Hepatic stellate cell (primary cell): ENCODE measurements around the gene UBL7.
"Not testable (repeated sequence)": the region's sequence is repeated elsewhere in the genome, so short reads cannot be mapped to it uniquely, and the experiment has no call there.

ENCODE experiments used
- DNase-seq: peaks from one replicate; pipeline ENCODE4 v3.0.0; 2011; ENCODE audit warnings: low spot score

Gene UBL7

DNA sequence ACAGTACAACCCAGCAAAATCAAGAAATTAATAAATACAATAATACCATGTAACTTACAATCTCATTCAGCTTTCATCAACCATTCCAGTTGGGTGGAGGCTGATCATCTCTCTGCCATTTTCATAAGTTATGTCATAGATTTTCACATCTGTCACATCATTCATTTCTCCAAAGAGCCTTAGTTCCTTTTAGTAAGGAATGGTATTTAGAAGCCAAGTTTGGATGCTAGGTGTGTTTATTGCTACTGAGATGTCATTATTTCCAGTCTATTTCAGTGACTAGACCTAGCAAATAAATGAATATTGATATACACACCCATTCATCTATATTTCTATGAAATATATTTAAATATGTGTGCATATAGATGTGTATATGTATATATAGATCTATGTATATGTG is 2.7 kb upstream of the UBL7 start:
- DNase-seq: no peak

DNA sequence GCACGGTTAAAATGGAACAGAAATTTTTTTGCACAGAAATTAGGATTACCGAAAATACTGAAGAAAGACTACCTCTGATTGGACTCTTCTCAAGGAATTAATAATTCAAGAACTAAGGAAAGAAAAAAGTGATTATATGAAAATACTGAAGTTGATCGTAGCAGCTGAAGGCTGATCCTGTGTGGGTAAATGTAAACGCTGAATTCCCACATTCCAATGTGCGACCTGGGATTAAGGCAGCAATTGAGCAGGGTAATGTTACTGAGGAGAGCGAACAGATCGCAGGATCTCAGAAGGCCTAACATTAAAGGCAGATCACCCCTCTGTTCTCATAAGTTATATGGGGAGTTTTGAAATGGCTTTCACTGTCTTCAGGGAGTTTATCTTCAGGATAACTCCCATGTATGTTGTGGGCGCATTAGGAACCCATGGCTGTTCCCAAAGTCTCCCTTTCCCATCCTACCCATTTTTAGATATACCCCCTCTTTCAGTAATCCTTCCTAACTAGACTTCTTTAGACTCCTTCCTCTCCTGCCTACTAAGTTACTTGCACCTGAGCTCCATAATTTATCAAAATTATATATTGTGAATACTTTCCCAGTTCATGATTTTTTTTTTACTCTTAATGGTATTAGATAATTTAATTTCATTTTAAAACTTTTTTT is 1.0 kb upstream of the UBL7 start:
- DNase-seq: no peak

GRCh38 chr15:74460298-74460697 is 662 bp downstream of the UBL7 start:
- no peak for DNase-seq

- not testable (repeated sequence) for DNase-seq
Measured at GRCh38 chr15:74459798-74460197, 1.2 kb downstream of the UBL7 start.

- no peak for DNase-seq
Measured at GRCh38 chr15:74458473-74458872, 2.5 kb downstream of the UBL7 start.

- DNase-seq: not testable (repeated sequence)
Measured at GRCh38 chr15:74457036-74457435, 3.9 kb downstream of the UBL7 start.

- no peak for DNase-seq
Measured at GRCh38 chr15:74454764-74455500, 6.0 kb downstream of the UBL7 start.

GRCh38 chr15:74453925-74454763 is 6.8 kb downstream of the UBL7 start:
- no peak for DNase-seq

DNA sequence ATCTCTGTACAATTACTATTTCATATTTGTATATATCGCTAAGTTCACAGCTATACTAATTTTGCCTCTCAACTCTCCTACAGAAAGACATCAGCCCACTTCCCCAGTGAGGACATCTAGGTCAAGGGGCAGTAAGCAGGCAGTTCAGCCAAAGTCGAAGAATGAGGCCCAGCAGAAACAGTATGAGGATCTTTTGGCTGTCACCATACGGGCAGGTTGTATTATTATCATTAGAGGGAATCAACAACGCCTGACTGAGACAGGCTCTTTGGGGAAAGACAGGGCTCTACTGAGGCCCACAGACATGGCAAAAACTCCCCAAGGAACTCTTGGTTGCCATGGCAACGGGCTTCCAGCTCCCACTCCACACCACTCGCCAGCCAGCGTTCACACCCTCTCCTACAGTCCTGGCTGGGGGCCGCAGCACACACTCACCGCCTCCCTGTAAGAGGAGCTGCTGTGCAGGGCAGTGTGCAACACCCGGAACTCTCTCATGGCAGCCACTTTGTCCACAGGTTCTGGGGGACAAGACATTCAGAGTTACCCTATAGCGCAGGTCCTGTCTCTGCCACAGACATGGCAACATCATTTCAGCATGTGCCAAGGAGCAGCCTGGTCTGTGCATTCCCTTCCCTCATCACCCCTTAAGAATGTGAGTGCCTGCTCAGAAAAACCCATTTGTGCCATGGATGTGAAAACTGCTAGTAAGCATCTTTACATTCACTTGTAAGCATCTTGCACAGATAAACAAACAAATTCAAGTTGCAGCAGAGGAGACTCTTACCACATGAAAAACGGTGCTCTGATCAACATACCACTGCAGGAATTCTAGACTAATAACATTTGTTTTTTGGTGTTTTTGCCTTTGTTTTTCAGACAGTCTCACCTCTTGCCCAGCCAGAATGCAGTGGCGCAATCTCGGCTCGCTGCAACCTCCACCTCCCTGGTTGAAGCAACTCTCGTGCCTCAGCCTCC is 8.8 kb downstream of the UBL7 start:
- no peak for DNase-seq

DNA sequence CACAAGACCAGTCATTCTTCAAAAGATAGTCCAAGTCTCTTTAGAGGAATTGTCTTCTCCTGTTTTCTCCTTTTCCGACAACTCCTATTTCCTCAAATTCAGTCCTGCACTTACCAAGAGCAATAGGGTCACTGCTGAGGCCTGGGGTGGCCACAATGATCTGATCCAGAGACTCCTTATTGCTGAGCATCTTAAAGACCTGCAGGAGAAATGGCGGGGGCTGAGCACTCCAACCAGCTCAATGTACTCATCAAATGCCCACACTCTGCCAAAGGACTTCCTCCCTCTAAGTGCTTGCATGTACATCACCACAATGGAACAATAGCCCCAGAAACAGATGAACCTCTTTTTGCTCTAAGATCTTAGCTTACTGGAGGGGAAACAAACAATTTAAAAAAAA is 9.6 kb downstream of the UBL7 start:
- no peak for DNase-seq

- DNase-seq: no peak
Measured at GRCh38 chr15:74449643-74450205, 11.2 kb downstream of the UBL7 start.

DNA sequence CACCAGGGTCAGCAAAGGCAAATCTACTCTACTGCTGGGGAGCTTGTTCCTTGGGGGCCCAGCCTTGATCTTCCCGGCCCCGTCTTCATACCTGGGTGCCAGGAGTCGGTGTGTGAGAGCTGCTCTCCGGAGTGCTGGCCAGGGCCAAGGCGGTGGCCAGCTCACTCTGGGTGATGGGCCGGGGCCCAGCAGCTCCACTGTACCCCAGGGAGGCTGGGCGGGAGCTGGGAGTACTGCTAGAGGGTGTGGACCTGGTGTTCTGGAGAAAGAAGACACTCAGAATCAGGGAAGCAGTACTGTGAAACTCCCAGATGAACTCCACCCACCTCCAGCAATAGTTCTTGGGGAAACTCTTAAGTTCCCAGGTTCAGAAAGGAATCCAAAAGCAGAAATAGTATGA is 11.9 kb downstream of the UBL7 start:
- DNase-seq: no peak

- DNase-seq: no peak
Measured at GRCh38 chr15:74445816-74446763, 14.9 kb downstream of the UBL7 start.

GRCh38 chr15:74444106-74445062 is 16.6 kb downstream of the UBL7 start:
- DNase-seq: no peak

- peak; percentile 68 for DNase-seq
Measured at GRCh38 chr15:74443100-74443909, 17.7 kb downstream of the UBL7 start.

DNA sequence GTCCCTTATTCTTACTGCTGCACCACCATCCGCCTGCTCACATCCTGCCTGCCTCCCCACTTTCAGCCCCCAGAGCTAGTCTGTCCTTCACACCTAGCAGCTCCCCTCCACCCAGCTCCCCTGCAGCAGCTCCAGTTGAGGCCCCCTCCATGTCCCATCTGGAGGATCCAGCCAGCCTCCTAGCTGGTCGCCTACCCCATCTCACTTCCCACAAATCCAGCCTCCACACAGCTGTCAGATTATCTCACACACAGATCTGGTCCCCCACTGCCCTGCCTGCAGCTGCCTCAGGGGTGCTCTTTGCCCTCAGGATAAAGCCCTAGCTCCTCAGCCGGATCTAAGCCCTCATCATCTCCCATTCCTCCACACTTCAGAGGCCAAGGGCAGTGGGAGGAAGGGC is 18.4 kb downstream of the UBL7 start:
- DNase-seq: no peak

DNA sequence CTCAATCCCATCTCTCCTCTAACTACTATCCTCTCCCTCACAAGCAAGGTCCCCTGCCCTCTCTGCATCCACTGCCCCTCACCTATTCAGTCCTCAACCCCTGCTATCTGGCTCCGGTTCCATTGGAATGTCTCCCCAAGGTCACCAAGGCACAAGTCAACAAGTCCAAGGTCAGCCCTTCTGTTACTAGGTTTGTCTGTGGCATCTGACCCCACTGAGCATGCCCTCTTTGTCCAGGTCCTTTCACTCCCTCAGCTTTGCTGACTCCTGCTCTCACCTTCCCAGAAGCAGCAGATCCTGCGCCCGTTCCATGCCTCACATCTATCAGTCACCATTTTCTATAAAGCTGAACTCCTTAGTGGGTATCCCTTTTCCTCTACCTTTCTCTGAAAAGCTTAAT is 18.9 kb downstream of the UBL7 start:
- no peak for DNase-seq
